ENCODE measurements around the gene CACNG4. TPM values are rescaled to one million over a fixed set of nuclear protein-coding genes. Genes with fewer than 3 reads are reported as not detected.
"Not testable (repeated sequence)": the region's sequence is repeated elsewhere in the genome, so short reads cannot be mapped to it uniquely, and the experiment has no call there.

The CACNG4 gene
- total RNA-seq, 1 donor from 2014 or later, result 1.2 TPM

DNA sequence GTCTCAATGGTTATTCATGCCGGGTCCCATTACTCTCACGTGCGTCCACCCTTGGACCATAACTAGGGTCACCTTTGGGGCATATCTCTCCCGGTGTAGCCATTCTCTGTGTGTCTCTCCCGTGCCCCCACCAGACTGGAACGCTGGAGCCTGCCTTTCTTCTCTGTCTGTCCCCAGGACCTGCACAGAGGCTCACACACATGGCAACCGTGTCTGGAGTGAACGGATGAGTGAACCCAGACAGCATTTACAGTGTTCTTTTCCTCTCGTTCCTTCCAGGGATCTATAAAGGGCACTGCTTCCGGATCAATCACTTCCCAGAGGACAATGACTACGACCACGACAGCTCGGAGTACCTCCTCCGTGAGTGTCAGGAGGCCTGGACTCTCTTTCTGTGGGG is 53.4 kb downstream of the CACNG4 start:
- DNase-seq (ENCODE audit: low spot score), result no peak

DNA sequence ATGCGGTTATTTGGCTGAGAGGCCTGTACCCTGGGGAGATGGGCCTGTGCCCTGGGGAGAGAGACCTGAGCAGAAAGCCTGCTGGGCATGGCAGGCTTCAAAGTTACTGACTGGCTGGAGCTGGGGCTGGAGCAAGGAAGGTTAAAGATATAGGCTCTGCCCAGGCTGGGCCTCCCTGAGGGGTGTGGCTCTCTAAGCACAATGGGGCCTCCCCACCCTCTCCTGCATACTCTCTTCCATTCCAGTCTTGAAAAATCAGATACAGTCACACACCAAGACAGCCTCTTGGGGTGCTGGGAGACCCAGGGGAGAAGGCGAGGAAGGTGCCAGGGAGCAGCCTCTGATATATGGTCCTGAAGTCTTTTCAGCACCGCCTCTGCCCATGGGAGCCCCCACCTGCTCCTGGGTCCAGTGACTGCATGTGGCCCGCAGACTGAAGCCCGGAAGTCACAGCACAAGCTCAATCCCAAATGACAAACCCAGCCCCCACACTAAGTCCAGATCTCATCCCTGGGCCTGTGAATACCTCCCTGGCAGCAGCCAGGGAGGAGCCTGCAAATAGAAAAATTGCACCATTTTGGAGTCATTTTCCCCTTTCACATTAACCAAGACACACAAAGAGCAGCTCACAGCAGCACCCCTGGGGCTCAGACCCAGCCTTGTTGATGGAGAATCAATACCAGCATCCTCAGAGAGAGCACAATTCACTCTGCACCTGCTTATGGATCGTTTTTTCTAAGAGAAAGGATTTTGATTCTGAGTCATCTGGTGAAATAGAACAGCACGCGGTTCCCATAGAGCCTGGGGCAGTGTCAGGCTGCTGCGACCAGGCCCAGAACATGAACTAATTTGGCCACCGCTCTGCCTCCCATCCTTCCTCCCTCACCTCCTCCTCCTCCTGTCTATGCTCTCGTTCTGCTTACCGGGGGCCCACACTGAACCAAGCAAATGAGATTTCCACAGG is 54.2 kb downstream of the CACNG4 start:
- DNase-seq (ENCODE audit: low spot score), result peak; percentile 17

DNA sequence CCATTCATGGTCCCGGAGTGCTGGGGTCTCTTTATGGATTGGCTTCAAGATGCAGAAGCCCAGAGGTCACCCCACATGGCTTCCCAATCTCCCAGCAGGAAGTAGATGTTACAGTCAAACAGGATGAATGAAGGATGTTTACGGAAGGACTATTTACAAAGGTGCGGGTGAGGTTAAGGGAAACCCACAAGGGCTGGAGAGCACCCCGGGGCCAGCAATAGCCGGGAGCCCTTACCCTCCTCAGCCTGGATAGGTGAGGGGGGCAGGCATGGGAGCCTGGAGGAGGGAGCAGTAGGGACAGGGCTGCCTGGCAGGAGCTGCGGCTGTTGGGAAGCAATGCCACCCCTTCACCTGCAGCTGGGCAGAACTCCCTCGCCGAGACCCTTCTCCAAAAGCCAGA is 55.3 kb downstream of the CACNG4 start:
- DNase-seq (ENCODE audit: low spot score), result no peak

DNA sequence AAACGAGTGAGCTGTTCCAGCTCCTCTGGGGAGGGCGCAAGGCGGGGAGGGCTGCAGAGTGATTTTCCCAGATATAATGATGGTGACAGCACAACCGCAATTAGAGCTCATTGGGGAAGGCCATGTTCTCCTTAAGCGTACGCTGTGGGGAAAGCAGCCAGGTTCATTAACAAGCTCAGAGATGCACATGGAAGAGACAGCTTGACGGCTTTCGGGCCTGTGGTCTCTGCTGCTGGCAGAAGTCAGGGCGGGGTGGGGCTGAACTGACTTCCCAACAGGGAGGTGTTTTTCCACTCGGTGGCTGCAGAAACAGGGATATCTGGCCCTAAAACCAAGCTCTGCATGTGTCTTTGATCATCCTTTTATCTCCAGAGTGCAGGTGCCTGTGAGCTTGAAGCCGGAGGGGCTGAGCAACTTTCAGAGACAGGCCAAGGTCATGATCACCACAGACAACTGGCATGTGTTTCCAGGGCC is 55.8 kb downstream of the CACNG4 start:
- DNase-seq (ENCODE audit: low spot score), result no peak

DNA sequence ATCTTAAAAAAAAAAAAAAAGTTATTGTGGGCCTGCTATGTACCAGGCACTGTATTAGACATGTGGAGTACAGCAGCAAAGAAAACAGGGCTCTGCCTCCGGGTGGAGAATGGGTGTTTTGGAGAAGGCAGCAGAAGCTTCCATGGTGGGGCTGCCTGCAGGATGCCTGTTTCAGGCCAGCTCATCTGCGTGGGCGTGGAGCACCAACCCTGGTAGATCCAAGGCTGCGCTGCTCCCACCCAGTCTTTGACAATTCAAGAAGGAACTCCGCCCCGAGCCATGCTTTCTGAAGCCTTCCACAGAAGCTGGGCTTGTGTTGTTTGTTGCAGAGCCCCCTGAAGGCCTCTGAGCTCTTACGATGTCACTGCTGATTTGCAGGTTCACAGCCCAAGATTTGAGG is 56.7 kb downstream of the CACNG4 start:
- no peak for DNase-seq (ENCODE audit: low spot score)

DNA sequence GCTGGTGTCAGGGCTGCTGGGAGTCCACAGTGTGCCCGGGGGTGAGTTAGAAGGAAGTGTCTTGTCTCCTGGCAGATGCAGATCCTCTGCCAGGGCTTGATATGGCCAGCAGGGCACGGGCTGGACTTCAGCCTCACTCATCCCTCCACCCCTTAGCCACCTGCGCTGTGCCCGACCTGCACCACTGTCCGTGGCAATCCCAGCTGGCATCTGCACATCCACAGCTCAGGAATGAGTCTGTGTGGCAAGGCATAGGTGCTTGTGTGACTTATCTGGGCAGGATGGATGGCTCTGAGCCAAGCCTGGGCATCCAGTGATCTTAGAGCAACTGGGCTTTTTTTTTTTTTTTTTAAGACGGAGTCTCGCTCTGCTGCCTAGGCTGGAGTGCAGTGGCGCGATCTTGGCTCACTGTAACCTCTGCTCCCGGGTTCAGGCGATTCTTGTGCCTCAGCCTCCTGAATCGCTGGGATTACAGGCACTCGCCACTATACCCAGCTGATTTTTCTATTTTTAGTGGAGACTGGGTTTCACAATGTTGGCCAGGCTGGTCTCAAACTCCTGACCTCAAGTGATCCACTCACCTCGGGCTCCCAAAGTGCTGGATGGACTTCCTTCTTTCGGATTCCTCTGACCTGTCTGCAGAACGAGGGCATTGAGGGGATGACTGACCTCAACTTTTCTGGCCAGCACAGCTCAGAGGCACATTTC is 57.4 kb downstream of the CACNG4 start:
- no peak for DNase-seq (ENCODE audit: low spot score)

DNA sequence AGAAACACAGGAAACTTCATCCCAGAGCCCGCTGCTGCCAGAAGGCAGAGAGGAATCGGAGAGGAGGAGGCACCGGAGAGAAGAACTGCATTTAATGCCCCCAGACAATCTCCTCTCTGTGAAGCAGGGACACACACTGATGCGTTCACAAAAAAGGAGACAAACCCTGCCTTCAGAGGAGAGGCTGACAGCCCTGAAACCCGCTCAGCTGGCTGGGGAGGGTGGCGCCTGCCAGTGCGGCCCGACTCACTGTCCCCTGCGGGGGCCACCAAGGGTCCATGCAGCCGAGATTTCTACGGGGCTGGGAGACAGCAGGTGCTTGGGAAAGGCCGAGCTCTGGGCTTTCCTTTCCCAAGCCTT is 57.9 kb downstream of the CACNG4 start:
- no peak for DNase-seq (ENCODE audit: low spot score)

DNA sequence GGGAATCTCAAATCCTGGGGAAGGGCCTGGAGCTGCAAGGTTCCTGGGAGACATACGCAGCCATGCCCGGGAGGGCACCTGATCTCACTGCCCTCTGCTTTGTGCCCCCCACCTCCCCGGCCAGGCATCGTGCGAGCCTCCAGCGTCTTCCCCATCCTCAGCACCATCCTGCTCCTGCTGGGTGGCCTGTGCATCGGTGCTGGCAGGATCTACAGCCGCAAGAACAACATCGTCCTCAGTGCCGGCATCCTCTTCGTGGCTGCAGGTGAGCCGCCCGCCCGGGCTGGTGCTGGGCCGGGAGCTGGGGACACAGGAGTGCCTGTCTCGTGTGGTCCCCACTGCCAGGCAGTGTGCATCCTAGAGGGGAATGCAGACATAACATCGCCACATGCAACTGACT is 60.2 kb downstream of the CACNG4 start:
- no peak for DNase-seq (ENCODE audit: low spot score)

DNA sequence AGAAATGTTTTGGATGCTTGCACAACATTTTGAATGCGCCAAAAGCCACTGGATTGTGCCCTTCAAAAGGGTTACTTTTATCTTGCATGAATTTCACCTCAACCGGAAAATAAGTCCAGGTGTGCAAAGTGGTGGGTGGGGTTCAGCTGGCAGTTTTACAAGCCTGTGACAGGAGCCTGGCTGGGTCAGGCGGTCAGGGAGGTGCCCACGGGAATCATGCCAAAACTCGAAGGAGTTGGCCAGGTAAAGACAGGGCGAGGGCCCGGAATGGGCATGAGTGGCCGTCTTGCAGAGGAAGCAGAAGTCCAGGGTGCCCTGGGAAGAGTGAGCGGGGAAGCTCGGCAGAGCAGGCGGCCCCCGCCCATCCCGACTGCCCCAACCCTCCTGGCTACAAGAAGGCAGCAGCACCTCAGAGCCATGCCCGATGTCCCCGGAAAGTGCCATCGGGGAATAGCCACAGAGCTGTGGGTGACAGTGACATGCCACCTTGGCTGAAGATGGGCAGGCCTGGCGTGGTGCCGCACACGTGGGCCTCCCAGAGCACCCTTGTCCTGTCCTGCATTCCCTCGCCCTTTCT is 60.8 kb downstream of the CACNG4 start:
- DNase-seq (ENCODE audit: low spot score), result no peak

DNA sequence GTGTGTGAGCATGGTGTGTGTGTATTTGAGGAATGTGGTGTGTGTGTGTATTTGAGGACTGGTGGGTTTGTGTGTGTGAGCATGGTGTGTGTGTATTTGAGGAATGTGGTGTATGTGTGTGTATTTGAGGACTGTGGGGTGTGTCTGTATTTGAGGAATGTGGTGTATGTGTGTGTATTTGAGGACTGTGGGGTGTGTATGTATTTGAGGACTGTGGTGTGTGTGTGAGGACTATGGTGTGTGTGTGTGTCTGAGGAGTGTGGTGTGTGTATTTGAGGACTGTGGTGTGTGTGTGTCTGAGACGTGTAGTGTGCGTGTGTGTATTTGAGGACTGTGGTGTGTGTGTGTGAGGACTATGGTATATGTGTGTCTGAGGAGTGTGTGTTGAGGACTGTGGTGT is 61.8 kb downstream of the CACNG4 start:
- DNase-seq (ENCODE audit: low spot score), result no peak

DNA sequence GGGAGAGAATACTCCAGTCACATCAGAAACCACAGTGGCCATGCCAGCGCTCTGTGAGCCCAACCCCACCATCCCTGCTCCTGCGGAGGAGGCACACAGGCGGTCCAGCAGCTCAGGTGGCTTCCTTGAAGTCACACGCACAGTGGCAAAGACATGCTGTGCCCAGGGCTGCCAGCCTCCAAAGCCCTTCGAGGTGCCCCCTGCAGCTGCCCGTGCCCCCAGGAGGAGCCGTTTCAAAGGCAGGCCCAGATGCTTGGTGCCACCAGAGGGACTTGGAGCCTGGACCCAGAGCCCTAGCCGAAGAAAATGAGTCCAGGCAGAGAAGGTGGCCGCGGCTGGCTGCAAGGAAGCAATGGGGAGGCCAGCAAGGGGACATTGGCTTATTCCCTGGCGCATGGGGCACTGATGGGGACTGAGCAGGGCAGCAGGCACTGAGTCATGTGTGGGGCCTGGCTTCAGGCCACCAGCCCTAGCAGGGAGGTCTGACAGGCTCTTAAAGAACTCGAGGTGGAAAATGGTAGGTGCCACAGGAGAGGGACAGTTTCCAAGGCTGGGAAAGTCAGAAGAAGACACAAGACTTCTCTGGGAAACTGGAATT is 62.6 kb downstream of the CACNG4 start:
- DNase-seq (ENCODE audit: low spot score), result no peak

DNA sequence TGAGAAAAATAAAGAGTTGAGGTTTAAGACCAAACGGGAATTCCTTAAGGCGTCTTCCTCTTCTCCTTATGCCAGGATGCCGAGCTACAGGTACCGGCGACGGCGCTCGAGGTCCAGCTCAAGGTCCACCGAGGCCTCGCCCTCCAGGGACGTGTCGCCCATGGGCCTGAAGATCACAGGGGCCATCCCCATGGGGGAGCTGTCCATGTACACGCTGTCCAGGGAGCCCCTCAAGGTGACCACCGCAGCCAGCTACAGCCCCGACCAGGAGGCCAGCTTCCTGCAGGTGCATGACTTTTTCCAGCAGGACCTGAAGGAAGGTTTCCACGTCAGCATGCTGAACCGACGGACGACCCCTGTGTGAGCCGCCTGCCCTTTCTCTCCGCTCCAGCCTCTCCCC is 66.1 kb downstream of the CACNG4 start:
- no peak for DNase-seq (ENCODE audit: low spot score)

DNA sequence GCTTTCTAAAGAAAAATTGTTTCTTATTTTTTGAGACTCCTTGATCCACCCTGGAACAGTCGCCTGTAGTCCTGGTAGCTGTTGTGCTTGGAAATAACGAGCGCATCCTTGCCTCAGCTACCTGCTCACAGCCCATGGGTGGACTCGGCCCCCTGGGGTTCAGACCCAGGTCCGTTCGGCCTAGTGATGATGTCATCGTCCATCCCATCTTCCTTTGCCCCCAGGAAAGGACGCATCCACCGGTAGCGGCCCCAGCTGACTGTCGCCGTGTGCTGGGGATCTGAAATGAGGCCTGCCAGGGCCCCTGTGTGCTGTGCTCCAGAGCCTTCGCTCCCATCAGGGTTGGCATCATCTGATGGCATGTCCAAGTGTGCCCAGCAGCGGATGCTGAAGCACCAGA is 67.9 kb downstream of the CACNG4 start:
- no peak for DNase-seq (ENCODE audit: low spot score)

DNA sequence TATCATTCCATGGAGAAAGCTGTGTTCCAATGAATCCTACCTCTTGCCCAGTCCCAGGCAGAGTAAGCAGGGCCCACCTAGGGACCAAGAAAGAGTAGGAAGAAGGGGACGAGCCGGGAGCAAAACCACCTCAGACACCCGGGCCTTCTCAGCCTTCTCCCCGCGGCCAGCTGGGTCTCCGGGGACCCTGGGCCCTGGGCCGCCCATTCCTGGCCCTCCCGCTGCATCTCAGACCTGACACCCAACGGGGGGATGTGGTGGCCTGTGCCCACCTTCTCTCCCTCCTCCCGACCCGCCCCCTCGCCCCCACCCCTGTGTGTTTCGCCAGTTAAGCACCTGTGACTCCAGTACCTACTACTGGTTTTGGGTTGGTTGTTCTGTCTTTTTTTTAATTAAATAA is 68.5 kb downstream of the CACNG4 start:
- no peak for DNase-seq (ENCODE audit: low spot score)

DNA sequence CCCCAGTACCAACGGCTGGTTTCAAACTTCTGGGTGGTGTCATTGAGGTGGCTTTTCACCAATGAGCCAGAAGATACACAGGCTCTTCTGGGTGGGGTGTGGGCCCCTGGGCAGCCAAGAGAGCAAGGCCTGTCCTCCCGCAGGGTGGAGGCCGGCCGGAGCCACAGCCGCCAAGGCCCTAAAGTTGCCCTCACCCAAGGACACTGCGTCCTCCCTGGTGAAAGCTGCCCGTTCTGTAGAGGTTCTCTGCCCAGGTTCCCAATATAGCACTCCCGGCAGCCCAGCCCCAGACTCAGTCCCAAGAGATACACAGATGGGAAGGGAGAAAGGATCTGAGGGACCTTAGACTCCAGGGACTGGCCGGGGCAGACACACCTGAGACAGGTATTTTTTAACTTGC is 69.1 kb downstream of the CACNG4 start:
- DNase-seq (ENCODE audit: low spot score), result no peak

DNA sequence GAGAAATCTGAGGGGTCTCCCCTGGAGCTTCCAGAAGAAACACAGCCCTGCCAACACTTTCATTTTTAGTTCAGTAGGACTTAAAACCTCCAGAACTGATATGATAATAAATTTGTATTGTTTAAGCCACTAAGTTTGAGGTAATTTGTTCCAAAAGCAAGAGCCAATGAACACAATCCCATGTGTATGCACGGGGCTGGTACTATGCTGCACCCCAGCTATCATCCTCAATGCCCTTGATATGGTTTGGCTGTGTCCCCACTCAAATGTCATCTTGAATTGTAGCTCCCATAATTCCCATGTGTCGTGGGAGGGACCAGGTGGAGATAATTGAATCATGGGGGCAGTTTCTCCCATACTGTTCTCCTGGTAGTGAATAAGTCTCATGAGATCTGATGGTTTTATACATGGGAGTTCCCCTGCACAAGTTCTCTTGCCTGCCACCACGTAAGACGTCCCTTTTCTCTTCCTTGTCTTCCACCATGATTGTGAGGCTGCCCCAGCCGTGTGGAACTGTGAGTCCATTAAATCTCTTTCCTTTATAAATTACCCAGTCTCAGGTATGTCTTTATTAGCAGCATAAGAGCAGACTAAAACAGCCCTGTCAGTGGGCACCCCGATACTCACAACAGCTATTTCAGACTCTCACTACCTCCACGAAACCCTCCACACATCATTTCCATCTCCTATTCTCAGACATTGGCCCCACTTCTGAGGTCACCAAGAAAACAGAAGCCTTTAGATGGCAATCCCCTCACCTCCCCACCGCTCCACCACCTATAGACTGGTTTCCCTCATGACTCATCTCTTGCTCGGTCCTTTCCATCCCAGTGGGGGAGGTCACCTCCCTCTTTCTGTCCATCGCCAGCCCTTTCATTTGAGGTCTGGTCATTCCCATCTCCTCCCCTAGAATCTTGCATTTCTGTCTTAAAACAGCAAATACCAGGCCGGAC is 70.9 kb downstream of the CACNG4 start:
- no peak for DNase-seq (ENCODE audit: low spot score)

DNA sequence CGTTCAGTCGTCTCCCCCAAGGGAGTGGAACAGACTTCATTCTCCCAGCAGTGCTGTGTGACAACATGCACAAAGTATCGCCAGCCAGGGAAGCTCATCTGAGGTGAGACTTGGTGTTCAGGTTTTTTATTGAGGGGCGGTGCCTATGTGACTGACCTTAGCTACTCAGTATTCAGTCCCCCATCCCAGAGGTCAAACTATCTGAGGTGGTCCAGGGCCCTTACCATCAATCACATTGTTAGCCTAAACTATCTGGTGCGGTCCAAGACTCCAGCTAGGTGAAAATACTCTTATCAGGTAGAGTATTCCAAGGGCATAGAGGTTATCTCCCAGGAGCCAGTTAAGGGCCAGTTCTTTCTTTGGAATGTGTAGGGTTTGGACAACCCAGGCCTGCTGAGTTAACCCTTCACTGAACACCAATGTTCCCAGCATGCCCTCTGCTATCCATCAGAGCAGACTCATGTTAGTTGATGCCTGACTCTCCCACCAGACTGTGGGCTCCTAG is 74.4 kb downstream of the CACNG4 start:
- no peak for DNase-seq (ENCODE audit: low spot score)

DNA sequence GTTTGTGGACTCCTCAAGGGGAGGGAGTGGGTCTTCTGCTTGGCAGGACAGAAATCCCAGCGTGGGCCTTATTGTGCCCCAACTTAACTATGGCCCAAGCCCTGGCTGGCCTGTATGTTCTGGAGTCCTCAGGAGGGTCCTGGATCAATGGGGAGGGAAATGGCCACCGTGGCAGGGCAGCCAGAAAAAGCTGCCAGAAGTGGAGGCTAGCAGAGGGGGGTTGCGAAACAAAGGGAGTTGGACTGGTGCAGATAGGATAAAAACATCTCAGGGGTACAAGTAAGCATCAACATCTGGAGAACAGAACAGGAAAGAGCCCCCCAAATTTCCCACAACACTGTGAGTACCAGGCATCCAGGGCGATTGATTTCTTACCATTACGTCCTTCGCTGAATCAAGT is 76.1 kb downstream of the CACNG4 start:
- DNase-seq (ENCODE audit: low spot score), result no peak

DNA sequence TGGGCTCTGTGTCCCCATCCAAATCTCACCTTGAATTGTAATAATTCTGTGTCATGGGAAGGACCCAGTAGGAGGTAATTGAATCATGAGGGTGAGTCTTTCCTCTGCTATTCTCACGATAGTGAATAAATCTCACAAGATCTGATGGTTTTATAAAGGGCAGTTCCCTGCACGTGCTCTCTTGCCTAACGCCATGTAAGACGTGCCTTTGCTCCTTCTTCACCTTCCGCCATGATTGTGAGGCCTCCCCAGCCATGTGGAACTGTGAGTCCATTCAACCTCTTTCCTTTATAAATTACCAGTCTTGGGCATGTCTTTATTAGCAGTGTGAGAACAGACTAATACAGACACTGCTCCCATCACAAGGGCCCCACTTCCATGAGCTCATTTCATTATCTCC is 76.6 kb downstream of the CACNG4 start:
- not testable (repeated sequence) for DNase-seq (ENCODE audit: low spot score)

DNA sequence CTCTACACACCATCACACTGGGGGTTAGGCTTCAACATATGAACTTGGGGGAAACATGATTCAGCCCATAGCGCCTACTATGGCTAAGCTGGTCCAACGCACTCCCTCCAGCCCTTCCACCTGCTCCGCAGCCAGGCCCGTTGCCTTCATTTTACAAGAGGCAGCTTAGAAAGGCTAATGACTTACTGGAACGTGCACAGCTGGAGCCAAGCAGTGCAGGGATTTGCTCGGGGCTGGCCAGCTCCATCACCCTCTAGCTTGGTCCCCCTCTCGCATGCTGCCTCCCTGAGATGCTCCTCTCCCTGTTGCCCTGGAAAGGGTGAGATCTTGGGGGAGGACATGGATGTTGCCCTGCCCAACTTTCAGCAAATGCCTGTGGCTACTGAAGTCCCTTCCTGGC is 77.0 kb downstream of the CACNG4 start:
- DNase-seq (ENCODE audit: low spot score), result no peak

All from umbilical cord (tissue), 2 donors.